Stimulated activated CD8-positive, alpha-beta memory T cell treated with anti-CD3 and anti-CD28 coated beads, Interleukin-15, amount 100 ng/mL, for 48 hours (primary cell): ENCODE results near the gene TIMMDC1.
"Not testable (repeated sequence)": the region's sequence is repeated elsewhere in the genome, so short reads cannot be mapped to it uniquely, and the experiment has no call there.

Experiments
- DNase-seq, 2 donors: peaks; one replicate each; pipeline ENCODE4 v3.0.0-alpha.2; 2020; ENCODE audit warnings: low read depth in 2 of 2

The TIMMDC1 gene

GRCh38 chr3:119510690-119511089 is 12.3 kb downstream of the TIMMDC1 start:
- no peak for DNase-seq

GRCh38 chr3:119514637-119515036 is 16.3 kb downstream of the TIMMDC1 start:
- no peak for DNase-seq

GRCh38 chr3:119517112-119517511 is 18.8 kb downstream of the TIMMDC1 start:
- DNase-seq: no peak

- no peak for DNase-seq
These were observed 19.7 kb downstream of the TIMMDC1 start for GRCh38 chr3:119518026-119518425.

GRCh38 chr3:119524931-119525662 is 26.8 kb downstream of the TIMMDC1 start:
- no peak for DNase-seq

- no peak for DNase-seq
These were observed 29.4 kb downstream of the TIMMDC1 start for GRCh38 chr3:119527714-119528113.

GRCh38 chr3:119529883-119530282 is 31.5 kb downstream of the TIMMDC1 start:
- no peak for DNase-seq

- no peak for DNase-seq
These were observed 32.1 kb downstream of the TIMMDC1 start for GRCh38 chr3:119530456-119530855.

GRCh38 chr3:119531151-119531550 is 32.8 kb downstream of the TIMMDC1 start:
- DNase-seq: no peak

- DNase-seq: no peak
These were observed 35.9 kb downstream of the TIMMDC1 start for GRCh38 chr3:119534296-119534695.

GRCh38 chr3:119536757-119537156 is 38.4 kb downstream of the TIMMDC1 start:
- DNase-seq: no peak

- DNase-seq: no peak
These were observed 40.4 kb downstream of the TIMMDC1 start for GRCh38 chr3:119538772-119539171.

- DNase-seq: peak in 1 of 2 donors; percentile 7
These were observed 43.2 kb downstream of the TIMMDC1 start for GRCh38 chr3:119541547-119541946.

- DNase-seq: no peak
These were observed 43.9 kb downstream of the TIMMDC1 start for GRCh38 chr3:119542168-119542767.

- no peak for DNase-seq
These were observed 44.8 kb downstream of the TIMMDC1 start for GRCh38 chr3:119543147-119543546.

- DNase-seq: no peak
These were observed 48.9 kb downstream of the TIMMDC1 start for GRCh38 chr3:119547227-119547626.

GRCh38 chr3:119548341-119548740 is 50.0 kb downstream of the TIMMDC1 start:
- no peak for DNase-seq

- no peak for DNase-seq
These were observed 52.0 kb downstream of the TIMMDC1 start for GRCh38 chr3:119550192-119550910.

GRCh38 chr3:119551598-119551997 is 53.3 kb downstream of the TIMMDC1 start:
- DNase-seq: no peak

- DNase-seq: not testable (repeated sequence)
These were observed 54.6 kb downstream of the TIMMDC1 start for GRCh38 chr3:119552928-119553327.

GRCh38 chr3:119553823-119554415 is 55.6 kb downstream of the TIMMDC1 start:
- DNase-seq: no peak

GRCh38 chr3:119555309-119555735 is 57.0 kb downstream of the TIMMDC1 start:
- no peak for DNase-seq
